Measurements from ENCODE around the gene MATK.

The MATK gene

GRCh38 chr19:3813473-3814392, 27.6 kb upstream of the MATK start:
- DNase-seq = no peak

- no peak for DNase-seq
Observed at GRCh38 chr19:3810708-3811355, 24.7 kb upstream of the MATK start.

GRCh38 chr19:3809881-3810707, 23.9 kb upstream of the MATK start:
- DNase-seq = no peak

GRCh38 chr19:3808420-3809143, 22.4 kb upstream of the MATK start:
- no peak for DNase-seq

- DNase-seq = no peak
Observed at GRCh38 chr19:3807574-3808354, 21.6 kb upstream of the MATK start.

- DNase-seq = no peak
Observed at GRCh38 chr19:3807131-3807480, 20.9 kb upstream of the MATK start.

- no peak for DNase-seq
Observed at GRCh38 chr19:3805859-3806258, 19.7 kb upstream of the MATK start.

- no peak for DNase-seq
Observed at GRCh38 chr19:3804429-3804828, 18.2 kb upstream of the MATK start.

- DNase-seq = no peak
Observed at GRCh38 chr19:3803986-3804385, 17.8 kb upstream of the MATK start.

GRCh38 chr19:3803114-3803888, 17.1 kb upstream of the MATK start:
- no peak for DNase-seq

GRCh38 chr19:3801412-3802096, 15.4 kb upstream of the MATK start:
- peak; percentile 58 for DNase-seq

- DNase-seq = no peak
Observed at GRCh38 chr19:3800996-3801395, 14.8 kb upstream of the MATK start.

- no peak for DNase-seq
Observed at GRCh38 chr19:3798137-3798536, 12.0 kb upstream of the MATK start.

- DNase-seq = no peak
Observed at GRCh38 chr19:3796358-3796757, 10.2 kb upstream of the MATK start.

- DNase-seq = no peak
Observed at GRCh38 chr19:3793799-3794198, 7.6 kb upstream of the MATK start.

- no peak for DNase-seq
Observed at GRCh38 chr19:3792114-3792513, 5.9 kb upstream of the MATK start.

GRCh38 chr19:3790941-3791340, 4.8 kb upstream of the MATK start:
- DNase-seq = no peak

- no peak for DNase-seq
Observed at GRCh38 chr19:3790209-3790734, 4.1 kb upstream of the MATK start.

- DNase-seq = no peak
Observed at GRCh38 chr19:3788996-3789778, 3.0 kb upstream of the MATK start.

All from stimulated activated CD4-positive, alpha-beta T cell treated with anti-CD3 and anti-CD28 coated beads, Interleukin-4, amount 100 ng/mL, for 1 hour (primary cell).